Keratinocyte (primary cell): Measurements from ENCODE around the gene GRK3. TPM values are rescaled to one million over a fixed set of nuclear protein-coding genes. Genes with fewer than 3 reads are reported as not detected.

Source experiments
- DNase-seq: peaks from one replicate; pipeline ENCODE4 v3.0.0-alpha.2; 2011; ENCODE audit warnings: low read depth, missing footprints, low spot score
- FAIRE-seq: peaks from 2 replicates; lab custom pipeline; 2011; peaks lifted over from hg19 to GRCh38; lab: Jason Lieb, UNC
- H2AFZ ChIP-seq: 2 replicates; pipeline ENCODE4 v1.6.0; 2012; ENCODE audit warnings: low read length, control low read depth, inconsistent platforms; ENCODE audit not compliant: control insufficient read depth
- H3K27ac ChIP-seq: 2 replicates; pipeline ENCODE4 v1.5.1; 2011; ENCODE audit warnings: low read length; ENCODE audit not compliant: control insufficient read depth, insufficient read depth
- H3K27me3 ChIP-seq: 3 replicates; pipeline ENCODE4 v1.6.0; 2011; ENCODE audit warnings: low read length; ENCODE audit not compliant: control insufficient read depth, insufficient read depth; ENCODE audit errors: extremely low read depth
- H3K36me3 ChIP-seq, 2 experiments: 2 replicates in 1 of 2; 3 replicates in 1 of 2; pipeline ENCODE4 v1.5.1; 2011; ENCODE audit warnings: low read length in 2 of 2, mild to moderate bottlenecking in 1 of 2; ENCODE audit not compliant: control insufficient read depth in 2 of 2, insufficient read depth in 2 of 2; ENCODE audit errors: extremely low read depth in 1 of 2
- H3K4me1 ChIP-seq: 3 replicates; pipeline ENCODE4 v1.5.1; 2011; ENCODE audit warnings: low read length; ENCODE audit not compliant: control insufficient read depth, insufficient read depth; ENCODE audit errors: extremely low read depth
- H3K4me2 ChIP-seq: 3 replicates; pipeline ENCODE4 v1.6.0; 2011; ENCODE audit warnings: low read depth, low read length; ENCODE audit not compliant: control insufficient read depth, insufficient read depth; ENCODE audit errors: extremely low read depth
- H3K4me3 ChIP-seq, 3 experiments: fragments of 200-600 bp in 1 of 3; sonication (generic) in 1 of 3; 2 replicates in 2 of 3; 3 replicates in 1 of 3; pipeline ENCODE4 v1.5.1; 2011 to 2016; ENCODE audit warnings: low read length in 3 of 3, mild to moderate bottlenecking in 3 of 3, control low read depth in 2 of 3, inconsistent platforms in 1 of 3, low read depth in 1 of 3, mixed read lengths in 1 of 3, mixed run types in 1 of 3, moderate library complexity in 1 of 3; ENCODE audit not compliant: control insufficient read depth in 2 of 3, insufficient read depth in 2 of 3; ENCODE audit errors: extremely low read depth in 1 of 3
- H3K79me2 ChIP-seq: 2 replicates; pipeline ENCODE4 v1.6.0; 2012; ENCODE audit warnings: low read length; ENCODE audit not compliant: control insufficient read depth, insufficient read depth
- H3K9ac ChIP-seq: 3 replicates; pipeline ENCODE4 v1.6.0; 2011; ENCODE audit warnings: low read length; ENCODE audit not compliant: control insufficient read depth, insufficient read depth; ENCODE audit errors: extremely low read depth
- H3K9me1 ChIP-seq: 3 replicates; pipeline ENCODE4 v1.6.0; 2011; ENCODE audit warnings: low read length; ENCODE audit not compliant: control insufficient read depth, insufficient read depth; ENCODE audit errors: extremely low read depth
- H3K9me3 ChIP-seq: 2 replicates; pipeline ENCODE4 v1.5.1; 2012; ENCODE audit warnings: low read depth, low read length; ENCODE audit not compliant: control insufficient read depth
- H4K20me1 ChIP-seq: 3 replicates; pipeline ENCODE4 v1.6.0; 2011; ENCODE audit warnings: low read length; ENCODE audit not compliant: control insufficient read depth, insufficient read depth; ENCODE audit errors: extremely low read depth
- CTCF ChIP-seq, 3 experiments: IDR thresholded peaks in 1 of 3; conservative IDR thresholded peaks in 1 of 3; optimal IDR thresholded peaks in 1 of 3; 2 replicates in 2 of 3; 3 replicates in 1 of 3; pipeline versions ENCODE3 to v1.5.1; 2011; ENCODE audit warnings: low read length in 3 of 3, mild to moderate bottlenecking in 3 of 3, moderate library complexity in 2 of 3, control low read depth in 1 of 3, inconsistent platforms in 1 of 3; ENCODE audit not compliant: insufficient read depth in 2 of 3; ENCODE audit errors: extremely low read depth in 1 of 3
- EZH2 ChIP-seq: IDR thresholded peaks from one replicate; pipeline ENCODE4 v1.6.1; 2012; ENCODE audit warnings: inconsistent platforms, mild to moderate bottlenecking, low read length, moderate library complexity
- dilution Hi-C: fragments of 300-500 bp; cut with MboI; formaldehyde crosslinking; loops from one replicate; pipeline ENCODE4 v1.7.0; 2020; ENCODE audit warnings: low sequenced_read_pairs; ENCODE audit not compliant: extremely low pct_ligation_motif_present
- polyA plus RNA-seq, 5 experiments: library from polyadenylated mRNA; depleted of rRNA in 3 of 5; stranded (reverse) in 3 of 5; stranded (forward) in 1 of 5; unstranded in 1 of 5; fragments of >200 nt; gene quantifications; 1 replicate in 1 of 5; 2 replicates in 3 of 5; 3 replicates in 1 of 5; pipeline versions ENCODE4 v1.2.1 to v1.2.3, GENCODE V29; 2011 to 2012; ENCODE audit warnings: missing spikeins in 2 of 5, low read depth in 1 of 5, low replicate concordance in 1 of 5

Gene GRK3
- polyA plus RNA-seq, 1 donor (not counting 4 experiments of a cell fraction or from before 2014, with no cell fraction given), result 8.1 TPM

- H3K4me2 ChIP-seq, result no peak overlapping the region
- H3K9me1 ChIP-seq, result no peaks in the 10 kb centered on the region
- H3K4me1 ChIP-seq, result no peaks in the 10 kb centered on the region
- no peaks in the 10 kb centered on the region for H3K9me3 ChIP-seq
- DNase-seq, result no peak
- H3K36me3 ChIP-seq, result no peaks in the 10 kb centered on the region
- H3K4me3 ChIP-seq, result no peak overlapping the region
- no peaks in the 10 kb centered on the region for H4K20me1 ChIP-seq
- H3K27me3 ChIP-seq, result no peaks in the 10 kb centered on the region
- TF ChIP-seq EZH2 (no peak), CTCF (optimal IDR thresholded peaks at IDR 0.05 in 1 of 3, IDR thresholded peaks at IDR 0.05 in 1 of 3, conservative IDR thresholded peaks at IDR 0.05 in 1 of 3; ENCODE audit: extremely low read depth in 1 of 3, insufficient read depth in 2 of 3, low read length in 3 of 3) (no peak)
- dilution Hi-C loops, result no loop called here
- H3K27ac ChIP-seq, result no peak overlapping the region
- no peak for FAIRE-seq
- no peak overlapping the region for H2AFZ ChIP-seq
- H3K79me2 ChIP-seq, result no peaks in the 10 kb centered on the region
- no peak overlapping the region for H3K9ac ChIP-seq
Observed at GRCh38 chr22:25534724-25535123, 29.8 kb upstream of the GRK3 start.

GRCh38 chr22:25536589-25536988 is 27.9 kb upstream of the GRK3 start:
- no peak overlapping the region for H3K9ac ChIP-seq
- H3K9me3 ChIP-seq, result no peaks in the 10 kb centered on the region
- no peaks in the 10 kb centered on the region for H3K79me2 ChIP-seq
- H3K4me2 ChIP-seq, result no peak overlapping the region
- H3K27ac ChIP-seq, result no peak overlapping the region
- H3K9me1 ChIP-seq, result no peaks in the 10 kb centered on the region
- FAIRE-seq (no peak), DNase-seq (no peak)
- no peak overlapping the region for H2AFZ ChIP-seq
- dilution Hi-C loops, result no loop called here
- no peaks in the 10 kb centered on the region for H3K27me3 ChIP-seq
- TF ChIP-seq CTCF (optimal IDR thresholded peaks at IDR 0.05 in 1 of 3, IDR thresholded peaks at IDR 0.05 in 1 of 3, conservative IDR thresholded peaks at IDR 0.05 in 1 of 3; ENCODE audit: extremely low read depth in 1 of 3, insufficient read depth in 2 of 3, low read length in 3 of 3), result no peak
- TF ChIP-seq EZH2, result no peak
- no peaks in the 10 kb centered on the region for H3K4me1 ChIP-seq
- H3K36me3 ChIP-seq, result no peaks in the 10 kb centered on the region
- no peaks in the 10 kb centered on the region for H4K20me1 ChIP-seq
- no peak overlapping the region for H3K4me3 ChIP-seq
